Neuronal stem cell (in vitro differentiated cells): ENCODE data around the gene SMIM33.

Source experiments
- DNase-seq: peaks from one replicate; pipeline ENCODE4 v3.0.0-alpha.2; 2013; ENCODE audit warnings: low spot score
- H2AFZ ChIP-seq: one replicate; pipeline ENCODE4 v1.6.1; 2013; ENCODE audit warnings: mild to moderate bottlenecking, low read length, inconsistent platforms
- H2AK5ac ChIP-seq: 2 replicates; pipeline ENCODE4 v1.6.1; 2013; ENCODE audit warnings: low read depth, mild to moderate bottlenecking, inconsistent platforms, low read length, moderate library complexity, mixed read lengths
- H2BK120ac ChIP-seq: 2 replicates; pipeline ENCODE4 v1.6.1; 2013; ENCODE audit warnings: low read depth, mild to moderate bottlenecking, inconsistent platforms, low read length, moderate library complexity, mixed read lengths
- H2BK12ac ChIP-seq: one replicate; pipeline ENCODE4 v1.6.1; 2013; ENCODE audit warnings: low read length, inconsistent platforms
- H2BK15ac ChIP-seq: 2 replicates; pipeline ENCODE4 v1.6.1; 2013; ENCODE audit warnings: mild to moderate bottlenecking, low read length, inconsistent platforms, mixed read lengths
- H2BK5ac ChIP-seq: one replicate; pipeline ENCODE4 v1.6.1; 2013; ENCODE audit warnings: inconsistent platforms, mild to moderate bottlenecking, low read length, moderate library complexity
- H3K14ac ChIP-seq: one replicate; pipeline ENCODE4 v1.6.1; 2013; ENCODE audit warnings: low read length, inconsistent platforms
- H3K18ac ChIP-seq: 2 replicates; pipeline ENCODE4 v1.6.1; 2013; ENCODE audit warnings: low read length, inconsistent platforms
- H3K23ac ChIP-seq: 2 replicates; pipeline ENCODE4 v1.6.1; 2013; ENCODE audit warnings: low read depth, mild to moderate bottlenecking, mixed read lengths, low read length, inconsistent platforms; ENCODE audit not compliant: poor library complexity
- H3K27ac ChIP-seq: replicated peaks from 3 replicates; pipeline ENCODE4 v1.5.1; 2013; ENCODE audit warnings: low read length, inconsistent platforms
- H3K27me3 ChIP-seq, 3 experiments: 2 replicates each; pipeline ENCODE4 v1.6.1; 2013; ENCODE audit warnings: low read length in 3 of 3, mild to moderate bottlenecking in 2 of 3, inconsistent platforms in 1 of 3, low read depth in 1 of 3, mixed read lengths in 1 of 3, moderate library complexity in 1 of 3; ENCODE audit not compliant: control insufficient read depth in 3 of 3, insufficient read depth in 3 of 3
- H3K36me3 ChIP-seq, 2 donors: replicated peaks in 1 of 2; 2 replicates each; pipeline ENCODE4 v1.6.1; 2013; ENCODE audit warnings: low read length in 2 of 2; ENCODE audit not compliant: control insufficient read depth in 2 of 2, insufficient read depth in 2 of 2
- H3K4ac ChIP-seq: 2 replicates; pipeline ENCODE4 v1.6.1; 2013; ENCODE audit warnings: inconsistent platforms, mild to moderate bottlenecking, low read length, moderate library complexity
- H3K4me1 ChIP-seq, 2 donors: 1 replicate in 1 of 2; 2 replicates in 1 of 2; pipeline ENCODE4 v1.6.1; 2013; ENCODE audit warnings: low read length in 2 of 2, low read depth in 1 of 2; ENCODE audit not compliant: control insufficient read depth in 2 of 2, insufficient read depth in 1 of 2
- H3K4me2 ChIP-seq: one replicate; pipeline ENCODE4 v1.6.1; 2013; ENCODE audit warnings: mild to moderate bottlenecking, low read length, inconsistent platforms; ENCODE audit not compliant: insufficient read depth, poor library complexity, severe bottlenecking
- H3K4me3 ChIP-seq, 2 donors: 2 replicates each; pipeline ENCODE4 v1.5.1; 2013; ENCODE audit warnings: low read length in 2 of 2, mild to moderate bottlenecking in 2 of 2, inconsistent platforms in 1 of 2, moderate library complexity in 1 of 2
- H3K79me1 ChIP-seq: one replicate; pipeline ENCODE4 v1.6.1; 2013; ENCODE audit warnings: low read depth, mild to moderate bottlenecking, inconsistent platforms, low read length, moderate library complexity
- H3K9ac ChIP-seq: one replicate; pipeline ENCODE4 v1.6.1; 2013; ENCODE audit warnings: mild to moderate bottlenecking, low read depth, low read length, inconsistent platforms; ENCODE audit not compliant: poor library complexity
- H3K9me3 ChIP-seq, 2 donors: replicated peaks in 1 of 2; 2 replicates each; pipeline versions ENCODE3 to v1.6.1; 2013; ENCODE audit warnings: low read length in 2 of 2, mild to moderate bottlenecking in 2 of 2, inconsistent platforms in 1 of 2, low read depth in 1 of 2, mixed read lengths in 1 of 2, moderate library complexity in 1 of 2; ENCODE audit not compliant: control insufficient read depth in 2 of 2, insufficient read depth in 1 of 2
- H4K8ac ChIP-seq: one replicate; pipeline ENCODE4 v1.6.1; 2013; ENCODE audit warnings: low read depth, mild to moderate bottlenecking, inconsistent platforms, low read length, moderate library complexity
- H4K91ac ChIP-seq: one replicate; pipeline ENCODE4 v1.6.1; 2013; ENCODE audit warnings: low read length, low read depth, mild to moderate bottlenecking, inconsistent platforms; ENCODE audit not compliant: poor library complexity
- WGBS, 2 donors: extraction: QIAGEN DNeasy Blood & Tissue Kit; methylation state at CpG; one replicate each; pipeline ENCODE4 v1.1.7; 2013; ENCODE audit warnings: missing lambda C conversion rate in 2 of 2, mixed read lengths in 1 of 2; ENCODE audit not compliant: insufficient read length in 2 of 2, insufficient replicate concordance in 1 of 2; ENCODE audit errors: extremely low coverage in 2 of 2; 5-methylcytosine and 5-hydroxymethylcytosine counted together

Gene SMIM33

DNA sequence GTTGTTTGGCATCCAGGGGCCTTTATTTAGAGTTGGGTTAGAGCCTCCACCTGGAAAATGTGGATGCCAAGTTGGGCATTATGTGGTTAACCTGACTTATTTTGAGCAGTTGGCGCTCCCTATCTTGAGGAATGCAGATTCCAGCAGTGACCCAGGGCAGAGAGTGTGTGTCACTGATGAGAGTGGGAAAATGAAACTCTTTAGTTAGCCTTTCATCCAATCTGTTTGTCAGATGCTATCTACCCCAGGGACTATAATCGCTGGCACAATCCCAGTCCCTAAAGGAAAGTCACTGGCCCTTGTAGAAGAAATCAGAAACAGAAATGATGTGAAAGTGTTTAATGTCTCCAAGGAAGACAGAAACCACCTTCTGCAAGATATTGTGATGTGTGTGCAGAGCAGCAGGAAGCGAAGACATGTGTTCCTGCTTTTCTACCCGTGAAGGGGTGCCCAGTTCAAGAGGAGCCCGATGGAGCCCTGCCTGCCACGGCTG, 21.9 kb downstream of the SMIM33 start:
- Histone ChIP-seq H2BK12ac (no peak overlapping the region), H3K14ac (no peak overlapping the region), H2BK5ac (no peak overlapping the region), H3K4me2 (no peak overlapping the region), H4K8ac (no peak overlapping the region), H3K27ac (no peak overlapping the region), H3K4me1 (no peaks in the 10 kb centered on the region), H3K9ac (no peak overlapping the region), H3K18ac (no peak overlapping the region), H2BK120ac (no peak overlapping the region), H2AK5ac (no peak overlapping the region), H3K4me3 (no peak overlapping the region), H3K4ac (no peak overlapping the region), H4K91ac (no peak overlapping the region), H2BK15ac (no peak overlapping the region), H2AFZ (no peak overlapping the region), H3K79me1 (no peaks in the 10 kb centered on the region), H3K23ac (no peak overlapping the region), H3K9me3 (no peaks in the 10 kb centered on the region), H3K27me3 (peaks cover 0 to 7% (median 0%) of the 10 kb centered on the region in 3 experiments), H3K36me3 (no peaks in the 10 kb centered on the region)
- no CpG with 5 or more reads among the region's 6 CpGs for WGBS, 2 donors
- DNase-seq: no peak

DNA sequence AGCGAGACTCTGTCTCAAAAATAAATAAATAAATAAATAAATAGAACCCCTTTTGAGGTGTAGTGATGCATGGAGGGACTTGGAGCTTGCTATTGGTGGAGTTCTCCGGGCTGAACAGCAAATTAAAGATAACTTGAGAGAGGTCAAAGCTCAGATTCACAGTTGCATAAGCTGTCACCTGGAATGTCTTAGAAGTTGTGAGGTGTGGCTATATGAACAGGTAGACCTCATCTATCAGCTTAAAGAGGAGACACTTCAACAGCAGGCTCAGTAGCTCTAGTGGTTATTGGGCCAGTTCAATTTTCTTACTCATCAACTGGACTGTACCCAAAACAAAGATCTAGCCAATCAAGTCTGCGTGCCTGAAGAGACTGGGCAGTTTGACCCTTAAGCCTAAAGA, 23.5 kb downstream of the SMIM33 start:
- no peaks in the 10 kb centered on the region for H3K4me1 ChIP-seq
- H2BK5ac ChIP-seq: no peak overlapping the region
- H3K4me3 ChIP-seq: no peak overlapping the region
- no peak overlapping the region for H3K18ac ChIP-seq
- H3K4me2 ChIP-seq: no peak overlapping the region
- H3K9ac ChIP-seq: no peak overlapping the region
- no peaks in the 10 kb centered on the region for H3K79me1 ChIP-seq
- no peak for DNase-seq
- no peak overlapping the region for H3K4ac ChIP-seq
- H3K36me3 ChIP-seq: no peaks in the 10 kb centered on the region
- H4K91ac ChIP-seq: no peak overlapping the region
- H3K27me3 ChIP-seq: peaks cover 0 to 2% (median 0%) of the 10 kb centered on the region in 3 experiments
- no peak overlapping the region for H3K27ac ChIP-seq
- H2BK12ac ChIP-seq: no peak overlapping the region
- H2AK5ac ChIP-seq: no peak overlapping the region
- no peaks in the 10 kb centered on the region for H3K9me3 ChIP-seq
- no peak overlapping the region for H4K8ac ChIP-seq
- no peak overlapping the region for H3K23ac ChIP-seq
- H2AFZ ChIP-seq: no peak overlapping the region
- no peak overlapping the region for H2BK15ac ChIP-seq
- no CpG with 5 or more reads among the region's 3 CpGs for WGBS, 2 donors
- H2BK120ac ChIP-seq: no peak overlapping the region
- H3K14ac ChIP-seq: no peak overlapping the region

DNA sequence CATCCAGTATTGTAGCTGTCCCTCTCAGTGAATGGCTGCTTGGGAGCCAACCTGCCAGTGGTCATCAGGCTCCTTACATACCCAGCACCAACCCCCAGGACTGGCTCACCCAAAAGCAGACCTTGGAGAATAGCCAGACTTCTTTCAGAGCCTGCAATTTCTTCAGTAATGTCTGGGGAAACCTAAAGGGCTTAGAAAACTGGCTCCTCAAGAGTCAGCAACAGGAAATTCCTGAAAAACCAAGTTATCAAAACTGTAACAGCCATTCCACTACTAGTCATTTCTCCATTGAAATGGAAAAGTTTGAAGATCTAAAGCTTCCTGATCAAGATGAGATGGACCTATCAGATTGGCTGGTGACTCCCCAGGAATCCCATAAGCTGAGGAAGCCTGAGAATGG, 24.0 kb downstream of the SMIM33 start:
- no peak overlapping the region for H2AK5ac ChIP-seq
- no peaks in the 10 kb centered on the region for H3K4me1 ChIP-seq
- H2BK15ac ChIP-seq: no peak overlapping the region
- no peak overlapping the region for H2BK5ac ChIP-seq
- no peak overlapping the region for H2BK12ac ChIP-seq
- no peak overlapping the region for H4K91ac ChIP-seq
- H3K9ac ChIP-seq: no peak overlapping the region
- no peak overlapping the region for H3K27ac ChIP-seq
- no peaks in the 10 kb centered on the region for H3K79me1 ChIP-seq
- H3K4me2 ChIP-seq: no peak overlapping the region
- no peak overlapping the region for H2BK120ac ChIP-seq
- no peak overlapping the region for H3K18ac ChIP-seq
- H3K27me3 ChIP-seq: peaks cover 0 to 2% (median 0%) of the 10 kb centered on the region in 3 experiments
- H3K14ac ChIP-seq: no peak overlapping the region
- no peak overlapping the region for H3K4ac ChIP-seq
- H2AFZ ChIP-seq: no peak overlapping the region
- H3K23ac ChIP-seq: no peak overlapping the region
- no peaks in the 10 kb centered on the region for H3K9me3 ChIP-seq
- H3K36me3 ChIP-seq: no peaks in the 10 kb centered on the region
- no peak for DNase-seq
- no peak overlapping the region for H4K8ac ChIP-seq
- H3K4me3 ChIP-seq: no peak overlapping the region

DNA sequence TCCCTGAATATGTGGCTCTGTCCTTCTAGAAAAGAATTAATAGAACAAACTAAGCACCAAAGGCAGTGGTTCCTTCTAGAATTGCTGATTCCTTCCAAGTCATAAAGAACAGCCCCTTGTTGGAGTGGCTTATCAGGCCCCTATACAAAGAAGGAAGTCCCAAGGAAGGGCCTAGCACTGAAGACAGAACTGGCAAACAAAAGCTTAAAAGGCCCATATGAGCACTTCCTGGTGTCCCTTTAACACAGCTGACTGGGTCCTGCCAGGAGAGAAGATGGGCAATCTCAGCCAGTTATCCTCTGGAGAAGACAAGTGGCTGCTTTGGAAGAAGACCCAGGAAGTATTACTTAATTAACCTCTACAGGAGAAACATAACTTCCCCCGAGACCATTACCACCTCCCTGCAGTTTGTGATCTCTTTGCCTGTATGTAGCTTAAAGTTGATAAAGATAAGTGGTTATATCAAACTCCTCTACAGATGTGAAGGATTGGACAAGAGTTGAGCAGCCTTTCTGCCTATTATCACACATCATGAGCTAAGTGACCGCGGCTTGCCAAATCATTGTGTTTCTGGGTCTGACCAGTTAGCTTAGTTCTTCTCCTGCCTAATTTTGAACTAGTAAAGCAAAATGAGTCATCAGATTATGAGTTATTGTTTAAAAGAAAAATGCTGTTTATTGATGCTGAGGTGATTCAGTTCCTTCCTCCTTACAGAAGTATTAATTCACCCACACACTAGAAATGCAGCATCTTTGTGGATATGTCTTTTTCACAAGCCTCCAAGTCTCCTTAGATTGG, 25.0 kb downstream of the SMIM33 start:
- H2BK5ac ChIP-seq: no peak overlapping the region
- no peak overlapping the region for H3K14ac ChIP-seq
- no peak overlapping the region for H2AFZ ChIP-seq
- H3K4me2 ChIP-seq: no peak overlapping the region
- peaks cover 0 to 2% (median 0%) of the 10 kb centered on the region in 3 experiments for H3K27me3 ChIP-seq
- H3K9me3 ChIP-seq: no peaks in the 10 kb centered on the region
- no peak overlapping the region for H3K27ac ChIP-seq
- H3K79me1 ChIP-seq: no peaks in the 10 kb centered on the region
- H4K8ac ChIP-seq: no peak overlapping the region
- H2BK12ac ChIP-seq: no peak overlapping the region
- H4K91ac ChIP-seq: no peak overlapping the region
- no peaks in the 10 kb centered on the region for H3K4me1 ChIP-seq
- no peak overlapping the region for H3K4ac ChIP-seq
- H3K4me3 ChIP-seq: no peak overlapping the region
- no peak for DNase-seq
- no peak overlapping the region for H3K18ac ChIP-seq
- H2AK5ac ChIP-seq: no peak overlapping the region
- WGBS, 2 donors: no CpG with 5 or more reads among the region's 3 CpGs
- H3K36me3 ChIP-seq: no peaks in the 10 kb centered on the region
- H3K9ac ChIP-seq: no peak overlapping the region
- H2BK15ac ChIP-seq: no peak overlapping the region
- no peak overlapping the region for H2BK120ac ChIP-seq
- no peak overlapping the region for H3K23ac ChIP-seq
